GM06990 (cell line): ENCODE results near the gene EP400.

ENCODE experiments used
- DNase-seq: peaks from one replicate; pipeline ENCODE4 v3.0.0-alpha.2; 2011; ENCODE audit not compliant: insufficient read length; ENCODE audit errors: extremely low read depth
- H3K27me3 ChIP-seq: replicated peaks from 2 replicates; pipeline ENCODE4 v1.6.0; 2011; ENCODE audit warnings: low read length; ENCODE audit not compliant: control insufficient read depth, insufficient read depth
- H3K36me3 ChIP-seq: 2 replicates; pipeline ENCODE4 v1.5.1; 2011; ENCODE audit warnings: low read length; ENCODE audit not compliant: control insufficient read depth, insufficient read depth
- H3K4me3 ChIP-seq: replicated peaks from 2 replicates; pipeline ENCODE4 v1.5.1; 2011; ENCODE audit warnings: low read depth, mild to moderate bottlenecking, control low read depth, low read length
- TF ChIP-seq, protein P1 (sequence below): IDR thresholded peaks from 2 replicates; pipeline ENCODE4 v1.5.1; 2011; ENCODE audit warnings: low read length, control low read depth, mild to moderate bottlenecking, inconsistent platforms; ENCODE audit not compliant: insufficient read depth, poor library complexity, severe bottlenecking

Gene EP400

DNA sequence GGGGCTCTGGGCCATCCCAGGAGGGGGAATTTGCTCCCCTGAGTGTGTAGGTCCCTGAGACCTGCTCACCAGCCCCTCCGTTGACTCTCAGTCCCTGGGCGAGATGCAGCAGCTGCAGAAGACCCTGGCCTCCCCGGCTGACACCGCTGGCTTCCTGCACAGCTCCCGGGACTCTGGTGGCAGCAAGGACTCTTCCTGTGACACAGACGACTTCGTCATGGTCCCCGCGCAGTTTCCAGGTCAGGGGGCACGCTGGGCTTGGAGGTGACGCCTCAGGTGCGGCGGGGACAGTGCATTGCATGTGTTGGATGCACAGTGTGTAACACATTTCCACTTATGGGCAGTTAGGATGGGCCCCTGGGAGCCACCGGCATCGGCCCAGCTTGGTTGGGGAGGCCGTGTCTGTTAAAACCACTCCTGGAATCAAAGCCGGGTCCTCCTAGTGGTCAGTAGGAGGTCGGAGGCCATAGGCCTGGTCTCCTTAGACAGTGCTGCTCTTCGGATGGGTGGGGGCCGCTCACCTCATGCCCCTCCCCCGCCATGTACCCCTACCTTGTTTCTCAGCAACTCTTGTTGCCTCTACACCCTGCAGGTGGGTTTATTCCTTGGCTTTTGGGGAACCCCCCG is 37.8 kb upstream of the EP400 start:
- Histone ChIP-seq H3K4me3 (no peak overlapping the region), H3K27me3 (no peaks in the 10 kb centered on the region), H3K36me3 (peaks cover 11% of the 10 kb centered on the region)
- DNase-seq, result no peak
- TF ChIP-seq, protein P1, sequence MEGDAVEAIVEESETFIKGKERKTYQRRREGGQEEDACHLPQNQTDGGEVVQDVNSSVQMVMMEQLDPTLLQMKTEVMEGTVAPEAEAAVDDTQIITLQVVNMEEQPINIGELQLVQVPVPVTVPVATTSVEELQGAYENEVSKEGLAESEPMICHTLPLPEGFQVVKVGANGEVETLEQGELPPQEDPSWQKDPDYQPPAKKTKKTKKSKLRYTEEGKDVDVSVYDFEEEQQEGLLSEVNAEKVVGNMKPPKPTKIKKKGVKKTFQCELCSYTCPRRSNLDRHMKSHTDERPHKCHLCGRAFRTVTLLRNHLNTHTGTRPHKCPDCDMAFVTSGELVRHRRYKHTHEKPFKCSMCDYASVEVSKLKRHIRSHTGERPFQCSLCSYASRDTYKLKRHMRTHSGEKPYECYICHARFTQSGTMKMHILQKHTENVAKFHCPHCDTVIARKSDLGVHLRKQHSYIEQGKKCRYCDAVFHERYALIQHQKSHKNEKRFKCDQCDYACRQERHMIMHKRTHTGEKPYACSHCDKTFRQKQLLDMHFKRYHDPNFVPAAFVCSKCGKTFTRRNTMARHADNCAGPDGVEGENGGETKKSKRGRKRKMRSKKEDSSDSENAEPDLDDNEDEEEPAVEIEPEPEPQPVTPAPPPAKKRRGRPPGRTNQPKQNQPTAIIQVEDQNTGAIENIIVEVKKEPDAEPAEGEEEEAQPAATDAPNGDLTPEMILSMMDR, result no peak

DNA sequence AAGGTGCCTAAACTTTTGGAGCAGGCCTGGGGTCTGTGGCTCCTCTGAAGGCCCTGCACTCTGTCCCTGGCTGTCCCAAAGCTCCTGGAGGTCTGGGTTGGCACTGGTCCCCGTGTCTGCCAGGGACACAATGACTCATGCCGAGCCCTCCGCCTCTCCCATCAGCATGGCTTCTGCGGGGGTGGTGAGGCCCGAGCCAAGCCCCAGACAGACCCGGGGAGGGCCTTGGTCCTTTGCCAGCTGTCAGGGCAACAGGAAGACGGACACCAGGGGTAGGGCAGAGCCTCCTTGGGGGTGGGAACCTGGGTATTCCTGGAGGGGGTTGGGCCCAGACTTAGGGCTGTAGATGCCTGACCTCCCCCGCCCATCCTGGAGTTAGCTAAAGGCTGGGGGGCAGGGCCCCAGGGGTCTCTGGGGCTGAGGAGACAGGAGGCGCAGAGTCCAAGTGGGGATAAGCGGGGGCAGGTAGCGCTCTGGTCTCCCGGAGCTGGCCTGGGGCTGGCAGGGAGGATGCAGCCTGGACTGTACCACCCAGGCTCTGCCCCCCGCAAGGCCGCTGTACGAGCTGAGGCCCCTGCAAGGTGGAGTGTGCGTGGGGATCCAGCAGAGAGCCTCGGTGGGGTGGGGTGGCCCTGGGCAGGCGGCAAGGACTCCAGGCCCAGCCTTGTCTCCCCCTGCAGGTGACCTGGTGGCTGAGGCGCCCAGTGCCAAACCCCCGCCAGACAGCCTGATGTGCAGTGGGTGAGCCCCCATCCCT is 37.0 kb upstream of the EP400 start:
- TF ChIP-seq, protein P1, result peak; percentile 10
- Histone ChIP-seq H3K27me3 (no peaks in the 10 kb centered on the region), H3K36me3 (peaks cover 11% of the 10 kb centered on the region), H3K4me3 (no peak overlapping the region)
- peak; percentile 6 for DNase-seq

GRCh38 chr12:131913666-131914065 is 36.1 kb upstream of the EP400 start:
- TF ChIP-seq, protein P1, result no peak
- peaks cover 11% of the 10 kb centered on the region for H3K36me3 ChIP-seq
- H3K4me3 ChIP-seq, result no peak overlapping the region
- DNase-seq, result peak; percentile 3
- no peaks in the 10 kb centered on the region for H3K27me3 ChIP-seq

DNA sequence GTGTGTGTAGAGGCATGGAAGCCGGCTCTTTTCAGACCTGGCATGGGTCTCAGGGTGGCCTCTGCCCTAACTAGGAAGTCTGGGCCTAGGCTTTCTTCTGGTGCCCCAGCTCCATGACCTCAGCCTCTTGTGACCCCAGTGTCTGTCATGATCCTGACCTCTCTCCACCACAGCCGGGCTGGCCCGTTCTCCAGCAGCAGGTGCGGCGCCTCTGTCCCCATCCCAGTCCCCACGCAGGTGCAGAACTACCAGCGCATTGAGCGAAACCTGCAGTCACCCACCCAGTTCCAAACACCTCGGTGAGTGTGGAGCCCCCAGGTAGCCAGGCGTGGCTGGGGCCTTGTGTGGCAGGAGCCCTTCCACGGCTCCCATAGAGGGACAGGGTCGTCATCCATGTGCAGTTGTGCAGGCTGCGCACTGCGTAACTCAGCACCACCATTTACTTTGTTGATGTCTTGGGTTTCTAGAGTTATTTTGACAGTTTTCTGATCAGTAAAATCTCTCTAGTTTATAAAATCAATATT is 35.5 kb upstream of the EP400 start:
- no peaks in the 10 kb centered on the region for H3K27me3 ChIP-seq
- TF ChIP-seq, protein P1, result no peak
- peaks cover 11% of the 10 kb centered on the region for H3K36me3 ChIP-seq
- DNase-seq, result no peak
- H3K4me3 ChIP-seq, result no peak overlapping the region

GRCh38 chr12:131915000-131915689 is 34.6 kb upstream of the EP400 start:
- TF ChIP-seq, protein P1, result no peak
- Histone ChIP-seq H3K4me3 (no peak overlapping the region), H3K27me3 (no peaks in the 10 kb centered on the region), H3K36me3 (peaks cover 11% of the 10 kb centered on the region)
- DNase-seq, result peak; percentile 3
